NT2/D1 (cell line): ENCODE measurements around the gene WNT5B.

Experiments used
- SUZ12 ChIP-seq: IDR thresholded peaks from 2 replicates; pipeline ENCODE4 v1.6.1; 2011; ENCODE audit not compliant: insufficient read length, insufficient read depth; ENCODE audit errors: extremely low read depth
- YY1 ChIP-seq: IDR thresholded peaks from 2 replicates; pipeline ENCODE4 v1.6.1; 2011; ENCODE audit not compliant: insufficient read length, insufficient read depth
- ZNF274 ChIP-seq: IDR thresholded peaks from 2 replicates; pipeline ENCODE4 v1.6.1; 2011; ENCODE audit warnings: mild to moderate bottlenecking, low read depth, low read length

DNA sequence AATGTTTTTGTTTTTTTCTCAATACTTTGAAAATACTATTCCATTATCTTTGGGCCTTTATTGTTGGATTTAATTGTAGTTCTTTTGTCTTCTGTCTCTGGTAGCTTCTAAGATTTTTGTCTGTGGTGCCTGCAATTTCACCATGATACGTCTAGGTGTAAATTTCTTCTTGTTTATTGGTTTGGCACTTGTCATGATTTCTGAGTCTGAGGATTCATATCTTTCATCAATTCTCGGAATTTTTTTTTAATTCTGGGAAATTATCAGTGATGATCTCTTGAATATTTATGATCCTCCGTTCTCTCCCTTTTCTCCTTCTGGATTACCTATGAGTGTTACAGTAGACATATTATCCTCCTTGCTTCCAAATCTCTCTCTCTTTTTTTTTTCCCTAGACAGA, 47.0 kb downstream of the WNT5B start:
- no peak for TF ChIP-seq YY1
- no peak for TF ChIP-seq SUZ12
- no peak for TF ChIP-seq ZNF274
